Caco-2 (cell line): ENCODE data around the gene HES4. TPM values are rescaled to one million over a fixed set of nuclear protein-coding genes. Genes with fewer than 3 reads are reported as not detected.

Source experiments
- BruUV-seq: library from RNA; stranded (reverse); fragments of 400-500 nt; replicated peaks from 2 replicates; lab custom pipeline; 2021; lab: Mats Ljungman, UMichigan
- CTCF ChIA-PET: fragments of 300-600 bp; sonication (Branson Sonifier 250); formaldehyde crosslinking; loops from one replicate; lab custom pipeline; 2022; ENCODE audit warnings: antibody characterized with exemption; lab: Charles Lee
- POLR2A ChIA-PET: fragments of 300-600 bp; sonication (Branson Sonifier 250); formaldehyde crosslinking; loops from one replicate; lab custom pipeline; 2022; ENCODE audit warnings: antibody characterized with exemption; lab: Charles Lee
- DNase-seq, 2 experiments: peaks; one replicate each; pipeline versions ENCODE4 v3.0.0 to v3.0.0-alpha.2; 2020 to 2022
- H3K27me3 ChIP-seq: replicated peaks from 2 replicates; pipeline ENCODE4 v1.6.0; 2011; ENCODE audit warnings: low read length; ENCODE audit not compliant: control insufficient read depth, insufficient read depth
- H3K36me3 ChIP-seq: 2 replicates; pipeline ENCODE4 v1.5.1; 2011; ENCODE audit warnings: low read length; ENCODE audit not compliant: control insufficient read depth, insufficient read depth
- H3K4me1 ChIP-seq: fragments of 250-450 bp; sonication (Bioruptor Pico); 2 replicates; pipeline ENCODE4 v1.5.1; 2020; ENCODE audit warnings: mild to moderate bottlenecking
- H3K4me3 ChIP-seq: 2 replicates; pipeline ENCODE4 v1.5.1; 2011; ENCODE audit warnings: low read depth, mild to moderate bottlenecking, control low read depth, low read length
- H3K9me3 ChIP-seq: fragments of 250-450 bp; sonication (Bioruptor Pico); 2 replicates; pipeline ENCODE4 v1.5.1; 2020; ENCODE audit warnings: mild to moderate bottlenecking, moderate library complexity
- H3K27ac Mint-ChIP-seq: one replicate; pipeline ENCODE4 v1.8.0; 2022; ENCODE audit warnings: mixed read lengths; ENCODE audit not compliant: unreplicated experiment
- H3K27me3 Mint-ChIP-seq: one replicate; pipeline ENCODE4 v1.8.0; 2022; ENCODE audit warnings: mixed read lengths; ENCODE audit not compliant: insufficient read depth, unreplicated experiment
- H3K36me3 Mint-ChIP-seq: one replicate; pipeline ENCODE4 v1.8.0; 2022; ENCODE audit warnings: mild to moderate bottlenecking, mixed read lengths; ENCODE audit not compliant: insufficient read depth, unreplicated experiment
- H3K4me1 Mint-ChIP-seq: one replicate; pipeline ENCODE4 v1.8.0; 2022; ENCODE audit warnings: low read depth, mixed read lengths; ENCODE audit not compliant: unreplicated experiment
- H3K4me3 Mint-ChIP-seq: one replicate; pipeline ENCODE4 v1.8.0; 2022; ENCODE audit warnings: mild to moderate bottlenecking, moderate library complexity, mixed read lengths; ENCODE audit not compliant: unreplicated experiment
- H3K9me3 Mint-ChIP-seq: one replicate; pipeline ENCODE4 v1.8.0; 2022; ENCODE audit warnings: mixed read lengths; ENCODE audit not compliant: unreplicated experiment
- intact Hi-C: fragments of 100-400 bp; cut with micrococcal nuclease; formaldehyde crosslinking; loops from one replicate; pipeline ENCODE4 v1.10.0; 2022; ENCODE audit not compliant: unreplicated experiment
- total RNA-seq: library from RNA; stranded (reverse); gene quantifications from 2 replicates; pipeline ENCODE4 v1.2.3, GENCODE V29; 2022
- TF ChIP-seq, protein P1 (sequence below), 2 experiments: fragments of 200-600 bp in 1 of 2; IDR thresholded peaks; 1 replicate in 1 of 2; 2 replicates in 1 of 2; pipeline versions ENCODE4 v1.5.1 to v1.8.0; 2011 to 2022; ENCODE audit warnings: antibody characterized with exemption in 1 of 2, control low read depth in 1 of 2, inconsistent platforms in 1 of 2, low read depth in 1 of 2, low read length in 1 of 2, mild to moderate bottlenecking in 1 of 2, moderate library complexity in 1 of 2; ENCODE audit not compliant: insufficient read depth in 1 of 2, severe bottlenecking in 1 of 2, unreplicated experiment in 1 of 2

HES4 gene
- total RNA-seq, 1 experiment from 2014 or later = 53.8 TPM

DNA sequence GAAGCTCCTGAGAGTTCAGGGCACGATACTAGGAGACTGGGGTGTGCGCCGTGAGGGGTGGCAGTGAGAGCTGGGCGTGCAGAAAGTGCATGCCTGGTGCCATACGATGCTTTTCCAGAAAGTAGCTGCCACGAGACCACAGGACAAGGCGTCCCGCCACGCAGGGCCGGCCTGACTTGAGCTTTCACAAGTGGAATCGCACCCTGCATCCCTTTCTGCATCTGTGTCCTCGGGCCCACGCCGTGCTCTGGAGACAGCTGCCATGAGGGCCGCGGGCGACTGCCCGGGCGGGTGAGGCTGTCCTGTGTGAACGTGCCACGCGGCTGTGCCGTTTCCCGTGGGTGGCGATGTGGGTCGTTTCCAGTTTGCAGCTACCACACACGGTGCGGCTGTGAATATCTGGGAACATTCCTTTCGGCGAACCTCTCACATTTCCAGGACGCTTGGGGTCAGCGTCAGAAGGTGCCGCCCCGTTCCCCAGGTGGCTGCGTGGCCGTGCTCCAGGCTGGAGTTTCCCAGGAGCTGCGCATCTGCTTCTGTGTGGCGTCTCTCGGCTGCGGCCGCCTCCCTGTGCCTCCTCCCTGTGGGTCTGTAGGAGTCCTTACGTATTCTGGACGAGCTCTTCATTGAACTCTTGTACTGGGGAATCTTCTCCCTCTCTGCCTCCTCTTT is 17.0 kb downstream of the HES4 start:
- peaks cover 7% of the 10 kb centered on the region for H3K36me3 Mint-ChIP-seq
- no peaks in the 10 kb centered on the region for H3K4me1 ChIP-seq
- H3K4me3 Mint-ChIP-seq = no peak overlapping the region
- H3K27ac Mint-ChIP-seq = no peak overlapping the region
- no peak overlapping the region for H3K4me3 ChIP-seq
- no peak for DNase-seq
- H3K9me3 ChIP-seq = no peaks in the 10 kb centered on the region
- peaks cover 6% of the 10 kb centered on the region for H3K4me1 Mint-ChIP-seq
- no peaks in the 10 kb centered on the region for H3K9me3 Mint-ChIP-seq
- no TSS peak for BruUV-seq
- ChIA-PET CTCF (interaction anchor here (0.6 to 1.5 kb wide), 3 partner anchors 24 to 264 kb away, joined by 3 to 7 read pairs (median 5); no protein-coding TSS in a partner anchor), POLR2A (no interaction called here)
- no peaks in the 10 kb centered on the region for H3K36me3 ChIP-seq
- H3K27me3 ChIP-seq = no peaks in the 10 kb centered on the region
- TF ChIP-seq, protein P1, sequence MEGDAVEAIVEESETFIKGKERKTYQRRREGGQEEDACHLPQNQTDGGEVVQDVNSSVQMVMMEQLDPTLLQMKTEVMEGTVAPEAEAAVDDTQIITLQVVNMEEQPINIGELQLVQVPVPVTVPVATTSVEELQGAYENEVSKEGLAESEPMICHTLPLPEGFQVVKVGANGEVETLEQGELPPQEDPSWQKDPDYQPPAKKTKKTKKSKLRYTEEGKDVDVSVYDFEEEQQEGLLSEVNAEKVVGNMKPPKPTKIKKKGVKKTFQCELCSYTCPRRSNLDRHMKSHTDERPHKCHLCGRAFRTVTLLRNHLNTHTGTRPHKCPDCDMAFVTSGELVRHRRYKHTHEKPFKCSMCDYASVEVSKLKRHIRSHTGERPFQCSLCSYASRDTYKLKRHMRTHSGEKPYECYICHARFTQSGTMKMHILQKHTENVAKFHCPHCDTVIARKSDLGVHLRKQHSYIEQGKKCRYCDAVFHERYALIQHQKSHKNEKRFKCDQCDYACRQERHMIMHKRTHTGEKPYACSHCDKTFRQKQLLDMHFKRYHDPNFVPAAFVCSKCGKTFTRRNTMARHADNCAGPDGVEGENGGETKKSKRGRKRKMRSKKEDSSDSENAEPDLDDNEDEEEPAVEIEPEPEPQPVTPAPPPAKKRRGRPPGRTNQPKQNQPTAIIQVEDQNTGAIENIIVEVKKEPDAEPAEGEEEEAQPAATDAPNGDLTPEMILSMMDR (IDR thresholded peaks at IDR 0.05; ENCODE audit: insufficient read depth in 1 of 2, low read depth in 1 of 2, low read length in 1 of 2, severe bottlenecking in 1 of 2, unreplicated experiment in 1 of 2) = no peak
- intact Hi-C loops = loop anchor here (5.0 kb wide), 1 partner anchor 79 kb away; no protein-coding TSS in a partner anchor
- no peaks in the 10 kb centered on the region for H3K27me3 Mint-ChIP-seq

DNA sequence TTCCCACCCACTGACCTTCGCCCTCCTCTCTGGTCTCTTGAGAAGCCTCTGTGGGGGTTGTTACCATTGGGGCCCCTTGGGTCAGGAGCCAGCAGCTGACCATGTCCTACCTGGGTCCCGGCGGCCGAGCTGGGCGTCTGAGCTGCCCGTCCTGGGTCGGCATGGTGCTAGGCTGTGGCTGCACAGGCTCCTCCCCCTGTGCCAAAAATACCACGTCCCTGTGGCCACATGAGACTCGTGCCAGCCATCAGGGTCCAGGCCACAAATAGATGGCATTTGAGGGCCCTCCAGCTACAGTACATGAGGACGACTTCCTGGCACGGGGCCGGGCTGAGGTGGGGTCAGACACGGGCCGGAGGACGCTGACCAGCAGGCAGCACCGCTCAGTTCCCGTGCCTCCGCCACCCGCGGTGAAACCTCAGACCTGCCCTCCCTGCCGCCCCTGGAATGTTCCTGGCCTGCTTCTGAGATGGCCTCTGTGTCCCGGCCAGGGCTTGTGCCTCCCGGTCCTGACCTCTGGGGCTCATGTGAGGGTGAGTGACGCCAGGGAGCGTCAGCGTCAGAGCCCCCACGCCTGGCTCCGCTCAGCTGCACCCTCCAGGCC is 17.8 kb downstream of the HES4 start, which contains the start of gene PERM1:
Gene PERM1, minus strand, starts transcription at position 139 of the 604 bp plus-strand sequence. CDS start 1,064 bp downstream, outside the sequence.
- no peaks in the 10 kb centered on the region for H3K9me3 Mint-ChIP-seq
- H3K4me3 Mint-ChIP-seq = no peak within 1 kb of the TSS
- no peaks in the 10 kb centered on the region for H3K9me3 ChIP-seq
- H3K36me3 Mint-ChIP-seq = peaks cover 9% of the 10 kb centered on the region
- no peaks in the 10 kb centered on the region for H3K27me3 ChIP-seq
- TF ChIP-seq, protein P1 (IDR thresholded peaks at IDR 0.05; ENCODE audit: insufficient read depth in 1 of 2, low read depth in 1 of 2, low read length in 1 of 2, severe bottlenecking in 1 of 2, unreplicated experiment in 1 of 2) = no peak
- no peaks in the 10 kb centered on the region for H3K27me3 Mint-ChIP-seq
- DNase-seq = no peak
- H3K4me3 ChIP-seq = no peak within 1 kb of the TSS
- no peak within 1 kb of the TSS for H3K27ac Mint-ChIP-seq
- H3K36me3 ChIP-seq = no peaks in the 10 kb centered on the region
- H3K4me1 Mint-ChIP-seq = peaks cover 6% of the 10 kb centered on the region
- ChIA-PET CTCF (interaction anchor here (1.5 kb wide), 1 partner anchor 82 kb away, joined by 5 read pairs; no protein-coding TSS in a partner anchor), POLR2A (interaction anchor here (0.9 kb wide), 1 partner anchor 18 kb away, joined by 3 read pairs; no protein-coding TSS in a partner anchor)
- no TSS peak for BruUV-seq
- H3K4me1 ChIP-seq = no peaks in the 10 kb centered on the region
- intact Hi-C loops = loop anchor here (5.0 kb wide), 1 partner anchor 80 kb away; no protein-coding TSS in a partner anchor

DNA sequence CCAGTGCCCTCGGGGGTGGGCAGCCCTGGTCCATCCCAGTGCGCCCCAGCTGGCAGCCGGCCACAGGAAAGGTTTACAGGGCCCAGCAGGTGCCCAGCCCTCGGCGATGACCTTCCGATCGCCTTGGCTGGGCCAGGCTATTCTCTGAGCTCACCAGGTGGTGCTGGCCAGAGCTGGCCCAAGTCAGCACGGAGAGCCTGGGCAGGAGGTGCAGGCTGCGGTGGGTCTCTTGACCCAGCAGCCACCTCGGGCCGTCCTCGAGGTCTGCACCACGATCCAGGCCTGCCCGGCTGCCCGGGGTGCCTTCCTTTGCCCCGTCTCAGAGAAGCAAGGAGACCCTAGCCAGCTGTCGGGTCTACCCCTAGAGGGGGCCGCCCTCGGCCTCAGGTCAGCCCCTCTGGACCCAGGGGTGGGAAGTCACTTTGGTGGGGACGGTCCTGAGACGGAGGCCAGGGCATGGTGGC is 18.4 kb downstream of the HES4 start:
- POLR2A ChIA-PET = interaction anchor here (0.9 kb wide), 1 partner anchor 19 kb away, joined by 3 read pairs; no protein-coding TSS in a partner anchor
- Mint-ChIP-seq H3K4me1 (peaks cover 6% of the 10 kb centered on the region), H3K4me3 (no peak overlapping the region), H3K27me3 (no peaks in the 10 kb centered on the region), H3K27ac (no peak overlapping the region), H3K9me3 (no peaks in the 10 kb centered on the region), H3K36me3 (peaks cover 9% of the 10 kb centered on the region)
- Histone ChIP-seq H3K36me3 (no peaks in the 10 kb centered on the region), H3K4me3 (no peak overlapping the region), H3K4me1 (no peaks in the 10 kb centered on the region), H3K27me3 (no peaks in the 10 kb centered on the region), H3K9me3 (no peaks in the 10 kb centered on the region)
- intact Hi-C loops = loop anchor here (5.0 kb wide), 1 partner anchor 81 kb away; no protein-coding TSS in a partner anchor
- CTCF ChIA-PET = no interaction called here
- TF ChIP-seq, protein P1 (IDR thresholded peaks at IDR 0.05; ENCODE audit: insufficient read depth in 1 of 2, low read depth in 1 of 2, low read length in 1 of 2, severe bottlenecking in 1 of 2, unreplicated experiment in 1 of 2) = no peak
- no TSS peak for BruUV-seq
- DNase-seq = no peak
